B cell (primary cell): ENCODE measurements around the gene RINL. TPM values are rescaled to one million over a fixed set of nuclear protein-coding genes. Genes with fewer than 3 reads are reported as not detected.

ENCODE experiments used
- ATAC-seq: fragments of 200-7000 bp; cut with Tn5 transposase; one replicate; pipeline ENCODE4 v1.10.0; 2021; ENCODE audit warnings: low read depth, mild to moderate bottlenecking, moderate number of reproducible peaks, moderate library complexity
- CTCF ChIA-PET: fragments of 350-600 bp; sonication (Branson Sonifier 250); formaldehyde crosslinking; loops from one replicate; lab custom pipeline; 2021; ENCODE audit warnings: antibody characterized with exemption, inconsistent platforms; lab: Charles Lee
- POLR2A ChIA-PET: fragments of 350-600 bp; sonication (Branson Sonifier 250); formaldehyde crosslinking; loops from one replicate; lab custom pipeline; 2021; ENCODE audit warnings: antibody characterized with exemption; lab: Charles Lee
- DNase-seq: peaks from one replicate; pipeline ENCODE4 v3.0.0; 2013
- H2AFZ ChIP-seq: 2 replicates; pipeline ENCODE4 v1.6.1; 2012; ENCODE audit warnings: mild to moderate bottlenecking, low read depth, low read length; ENCODE audit not compliant: insufficient read depth, poor library complexity, severe bottlenecking
- H3K27ac ChIP-seq, 2 donors: 1 replicate in 1 of 2; 2 replicates in 1 of 2; pipeline ENCODE4 v1.5.1; 2012 to 2013; ENCODE audit warnings: low read length in 2 of 2, mild to moderate bottlenecking in 2 of 2, moderate library complexity in 1 of 2
- H3K27me3 ChIP-seq, 4 experiments: fragments of 200-600 bp in 1 of 4; sonication (generic) in 1 of 4; replicated peaks in 1 of 4; 1 replicate in 2 of 4; 2 replicates in 2 of 4; pipeline versions ENCODE4 v1.6.1 to v1.7.0; 2013 to 2016; ENCODE audit warnings: low read length in 3 of 4, mild to moderate bottlenecking in 2 of 4, mixed read lengths in 1 of 4, moderate library complexity in 1 of 4; ENCODE audit not compliant: insufficient read depth in 4 of 4, control insufficient read depth in 3 of 4; ENCODE audit errors: control extremely low read depth in 1 of 4
- H3K36me3 ChIP-seq, 2 experiments: replicated peaks in 1 of 2; 1 replicate in 1 of 2; 2 replicates in 1 of 2; pipeline versions ENCODE4 v1.6.1 to v1.7.1; 2013; ENCODE audit warnings: low read length in 1 of 2; ENCODE audit not compliant: insufficient read depth in 2 of 2, control insufficient read depth in 1 of 2; ENCODE audit errors: control extremely low read depth in 1 of 2, extremely low read depth in 1 of 2
- H3K4me1 ChIP-seq, 2 donors: fragments of 200-600 bp in 1 of 2; sonication (generic) in 1 of 2; 1 replicate in 1 of 2; 2 replicates in 1 of 2; pipeline versions ENCODE4 v1.5.1 to v1.6.1; 2013 to 2017; ENCODE audit warnings: low read length in 2 of 2; ENCODE audit not compliant: control insufficient read depth in 2 of 2, insufficient read depth in 2 of 2
- H3K4me2 ChIP-seq: replicated peaks from 2 replicates; pipeline ENCODE3; 2012; ENCODE audit warnings: mild to moderate bottlenecking, low read depth, low read length; ENCODE audit not compliant: poor library complexity, severe bottlenecking
- H3K4me3 ChIP-seq, 5 experiments: fragments of 200-600 bp in 1 of 5; sonication (generic) in 1 of 5; 1 replicate in 3 of 5; 2 replicates in 2 of 5; pipeline versions ENCODE4 v1.5.1 to v1.7.0; 2011 to 2016; ENCODE audit warnings: low read length in 4 of 5, mild to moderate bottlenecking in 4 of 5, low read depth in 2 of 5, control low read depth in 1 of 5, moderate library complexity in 1 of 5; ENCODE audit not compliant: insufficient read depth in 1 of 5; ENCODE audit errors: control extremely low read depth in 1 of 5, extremely low read depth in 1 of 5
- H3K79me2 ChIP-seq: fragments of 200-600 bp; sonication (generic); one replicate; pipeline ENCODE4 v1.6.0; 2016; ENCODE audit warnings: low read length; ENCODE audit not compliant: control insufficient read depth, insufficient read depth
- H3K9ac ChIP-seq: fragments of 200-600 bp; sonication (generic); 2 replicates; pipeline ENCODE4 v1.6.1; 2017; ENCODE audit warnings: mild to moderate bottlenecking, low read length, moderate library complexity
- H3K9me3 ChIP-seq, 3 donors: one replicate each; pipeline versions ENCODE4 v1.6.1 to v1.7.1; 2013; ENCODE audit warnings: low read length in 2 of 3; ENCODE audit not compliant: control insufficient read depth in 2 of 3, insufficient read depth in 1 of 3; ENCODE audit errors: control extremely low read depth in 1 of 3
- H4K20me1 ChIP-seq: 2 replicates; pipeline ENCODE4 v1.6.0; 2012; ENCODE audit warnings: mild to moderate bottlenecking, low read length; ENCODE audit not compliant: insufficient read depth, control insufficient read depth, poor library complexity, severe bottlenecking
- H3K27ac Mint-ChIP-seq: one replicate; pipeline ENCODE4 v1.8.0; 2021; ENCODE audit warnings: mixed read lengths
- H3K27me3 Mint-ChIP-seq: one replicate; pipeline ENCODE4 v1.8.0; 2021; ENCODE audit warnings: mixed read lengths
- H3K4me1 Mint-ChIP-seq: one replicate; pipeline ENCODE4 v1.8.0; 2021; ENCODE audit warnings: mixed read lengths
- H3K4me3 Mint-ChIP-seq: one replicate; pipeline ENCODE4 v1.8.0; 2021; ENCODE audit warnings: mixed read lengths
- H3K9me3 Mint-ChIP-seq: one replicate; pipeline ENCODE4 v1.8.0; 2022; ENCODE audit warnings: mixed read lengths; ENCODE audit not compliant: insufficient read depth
- CTCF ChIP-seq: fragments of 200-600 bp; IDR thresholded peaks from one replicate; pipeline ENCODE4 v1.8.0; 2022; ENCODE audit warnings: antibody characterized with exemption, mild to moderate bottlenecking
- EZH2 ChIP-seq: IDR thresholded peaks from 2 replicates; pipeline ENCODE4 v1.6.1; 2012; ENCODE audit warnings: borderline replicate concordance, low read depth, mild to moderate bottlenecking, moderate library complexity, low read length; ENCODE audit not compliant: insufficient read depth, poor library complexity, severe bottlenecking
- WGBS: methylation state at CpG from one replicate; pipeline ENCODE4 v1.1.5; 2013; ENCODE audit warnings: missing lambda C conversion rate; ENCODE audit not compliant: insufficient coverage; 5-methylcytosine and 5-hydroxymethylcytosine counted together
- intact Hi-C: fragments of 100-400 bp; cut with micrococcal nuclease; formaldehyde crosslinking; loops from one replicate; pipeline ENCODE4 v1.10.0; 2022
- polyA plus RNA-seq: library from polyadenylated mRNA; depleted of rRNA; stranded (reverse); fragments of >200 nt; gene quantifications from 2 replicates; pipeline ENCODE4 v1.2.3, GENCODE V29; 2012
- total RNA-seq, 2 donors: library from RNA; stranded (reverse); fragments of 120-200 nt in 1 of 2; gene quantifications; 1 replicate in 1 of 2; 2 replicates in 1 of 2; pipeline versions ENCODE4 v1.2.3 to v1.2.4, GENCODE V29; 2013 to 2022

RINL gene
- total and polyA plus RNA-seq, 2 donors (not counting 1 experiment from before 2014, with no cell fraction given), result 67.0 to 113 TPM

DNA sequence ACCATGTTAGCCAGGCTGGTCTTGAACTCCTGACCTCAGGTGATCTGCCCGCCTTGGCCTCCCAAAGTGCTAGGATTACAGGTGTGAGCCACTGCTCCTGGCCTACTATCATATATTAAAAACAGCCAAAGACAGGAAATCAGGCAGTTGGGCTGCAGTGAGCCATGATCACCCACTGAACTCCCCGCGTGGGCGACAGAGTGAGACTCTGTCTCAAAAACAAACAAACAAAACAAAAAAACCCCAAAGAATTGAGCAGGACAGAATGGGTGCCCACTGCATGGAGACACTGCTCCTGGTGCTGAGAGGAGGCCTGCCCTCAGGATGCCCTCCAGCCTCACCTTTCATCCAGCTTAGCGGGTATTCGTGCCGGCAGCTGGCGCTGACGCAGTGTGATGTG is 5.2 kb upstream of the RINL start:
- ChIA-PET CTCF (no interaction called here), POLR2A (interaction anchor here (0.6 to 1.2 kb wide), 3 partner anchors 31 to 239 kb away, joined by 3 to 9 read pairs (median 5); no protein-coding TSS in a partner anchor)
- no peak overlapping the region for H2AFZ ChIP-seq
- no peaks in the 10 kb centered on the region for H3K9me3 ChIP-seq
- no peaks in the 10 kb centered on the region for H3K27me3 ChIP-seq
- no peak overlapping the region for H3K9ac ChIP-seq
- Mint-ChIP-seq H3K9me3 (no peaks in the 10 kb centered on the region), H3K27me3 (no peaks in the 10 kb centered on the region), H3K27ac (no peak overlapping the region), H3K4me3 (no peak overlapping the region), H3K4me1 (peaks cover 23% of the 10 kb centered on the region)
- ATAC-seq (no peak), DNase-seq (no peak)
- H3K4me1 ChIP-seq, result peaks cover 29 to 40% of the 10 kb centered on the region in 2 donors
- WGBS, result 76% methylated on average over 3 of the region's 9 CpGs
- intact Hi-C loops, result no loop called here
- peaks cover 0 to 16% of the 10 kb centered on the region in 2 experiments for H3K36me3 ChIP-seq
- H3K27ac ChIP-seq, result peak overlapping the region in 1 of 2 donors; percentile 39
- H3K4me3 ChIP-seq, result no peak overlapping the region
- TF ChIP-seq EZH2, result no peak
- no peak for TF ChIP-seq CTCF
- no peak overlapping the region for H3K4me2 ChIP-seq
- peaks cover 20% of the 10 kb centered on the region for H3K79me2 ChIP-seq
- H4K20me1 ChIP-seq, result no peaks in the 10 kb centered on the region

DNA sequence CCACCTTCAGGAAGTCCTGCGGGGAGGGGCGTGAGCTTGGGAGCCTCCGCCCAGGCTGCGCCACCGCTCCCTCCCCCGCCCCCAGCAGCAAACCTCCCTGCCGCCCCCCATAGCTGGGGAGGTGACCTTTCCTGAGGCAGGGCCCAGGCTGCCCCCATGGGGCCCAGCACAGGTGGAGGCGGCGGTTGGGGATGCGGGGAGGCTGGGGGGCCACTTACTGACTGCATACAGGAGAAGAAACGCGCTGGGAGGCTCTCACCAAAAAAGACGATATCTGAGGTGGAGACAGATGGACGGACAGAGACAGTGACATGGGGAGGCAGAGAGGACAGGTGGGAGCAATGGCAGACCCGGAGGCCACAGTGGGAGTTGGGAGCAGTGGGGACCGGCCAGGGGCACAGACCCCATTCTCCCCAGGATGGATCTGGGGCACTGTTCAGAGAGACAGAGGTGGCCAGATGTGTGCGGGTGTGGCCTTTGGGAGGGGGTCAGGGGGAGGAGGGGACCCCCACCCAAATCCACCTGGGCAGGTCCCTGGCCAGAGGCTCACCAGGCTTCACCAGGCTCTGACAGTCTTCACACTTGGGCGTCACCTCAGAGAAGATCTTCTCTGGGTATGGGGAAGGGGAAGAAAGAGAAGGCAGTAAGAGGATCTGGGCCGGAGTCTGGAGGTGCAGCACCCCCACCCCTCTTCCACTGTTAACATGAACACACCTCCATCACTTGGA is 3.0 kb upstream of the RINL start:
- peaks cover 40% of the 10 kb centered on the region for H3K4me1 Mint-ChIP-seq
- intact Hi-C loops, result no loop called here
- H3K4me3 ChIP-seq, result no peak overlapping the region
- POLR2A ChIA-PET, result interaction anchor here (1.1 kb wide), 1 partner anchor 12 kb away, joined by 3 read pairs; no protein-coding TSS in a partner anchor
- no peak overlapping the region for H3K4me2 ChIP-seq
- H3K4me1 ChIP-seq, result peaks cover 35 to 44% of the 10 kb centered on the region in 2 donors
- H3K9ac ChIP-seq, result no peak overlapping the region
- H4K20me1 ChIP-seq, result no peaks in the 10 kb centered on the region
- H3K36me3 ChIP-seq, result peaks cover 0 to 15% of the 10 kb centered on the region in 2 experiments
- CTCF ChIA-PET, result interaction anchor here (1.1 to 1.3 kb wide), 2 partner anchors 11 to 111 kb away, joined by 4 to 6 read pairs; no protein-coding TSS in a partner anchor
- H3K9me3 ChIP-seq, result no peaks in the 10 kb centered on the region
- no peak overlapping the region for H2AFZ ChIP-seq
- peak overlapping the region; percentile 75 for H3K27ac Mint-ChIP-seq
- no peaks in the 10 kb centered on the region for H3K27me3 Mint-ChIP-seq
- no peaks in the 10 kb centered on the region for H3K27me3 ChIP-seq
- no peaks in the 10 kb centered on the region for H3K9me3 Mint-ChIP-seq
- DNase-seq (no peak), ATAC-seq (no peak)
- peak overlapping the region; percentile 22 to 94 for H3K27ac ChIP-seq
- TF ChIP-seq EZH2 (no peak), CTCF (no peak)
- peaks cover 12% of the 10 kb centered on the region for H3K79me2 ChIP-seq
- no peak overlapping the region for H3K4me3 Mint-ChIP-seq
- WGBS, result 93% methylated on average over 17 of the region's 19 CpGs
